H1 (cell line): Measurements from ENCODE around the gene EGFL6. TPM values are rescaled to one million over a fixed set of nuclear protein-coding genes. Genes with fewer than 3 reads are reported as not detected.

Experiments used
- FOSL1 ChIP-seq: IDR thresholded peaks from 2 replicates; pipeline ENCODE4 v1.6.1; 2011; ENCODE audit warnings: mild to moderate bottlenecking, low read depth, low read length, moderate library complexity; ENCODE audit not compliant: insufficient read depth
- NRF1 ChIP-seq: IDR thresholded peaks from 2 replicates; pipeline ENCODE4 v1.6.1; 2011; ENCODE audit warnings: mild to moderate bottlenecking, low read depth, low read length, improper control_type of control experiment
- POLR2A ChIP-seq, 2 experiments: IDR thresholded peaks; 1 replicate in 1 of 2; 2 replicates in 1 of 2; pipeline ENCODE4 v1.6.1; 2011; ENCODE audit warnings: low read depth in 2 of 2, low read length in 2 of 2, mild to moderate bottlenecking in 2 of 2; ENCODE audit errors: control extremely low read depth in 1 of 2
- SIN3A ChIP-seq, 2 experiments: IDR thresholded peaks in 1 of 2; conservative IDR thresholded peaks in 1 of 2; 2 replicates each; pipeline ENCODE4 v1.6.1; 2011 to 2012; ENCODE audit warnings: low read length in 2 of 2, improper control_type of control experiment in 1 of 2, low read depth in 1 of 2, mild to moderate bottlenecking in 1 of 2
- SUZ12 ChIP-seq: fragments of 200-600 bp; sonication (generic); IDR thresholded peaks from 2 replicates; pipeline ENCODE4 v1.6.1; 2012; ENCODE audit warnings: mild to moderate bottlenecking, inconsistent platforms, low read length, moderate library complexity, mixed read lengths
- polyA plus RNA-seq, 7 experiments: library from polyadenylated mRNA; depleted of rRNA in 3 of 7; stranded (reverse) in 5 of 7; unstranded in 2 of 7; fragments of >200 nt in 5 of 7; fragments of 200-250 nt in 2 of 7; gene quantifications; 1 replicate in 5 of 7; 2 replicates in 1 of 7; 4 replicates in 1 of 7; pipeline versions ENCODE4 v1.2.1 to v1.2.3, GENCODE V29; 2011 to 2013; ENCODE audit warnings: missing spikeins in 2 of 7, mixed read lengths in 2 of 7
- total RNA-seq: library from RNA; stranded (reverse); fragmentation: NEBNext Ultra II Directional; extraction: Animal tissue kit (Norgen Biotek cat#: 25700); gene quantifications from 2 replicates; pipeline ENCODE4 v1.2.1, GENCODE V29; 2021
- TF ChIP-seq, protein P1 (sequence below): fragments of 300-600 bp; sonication (generic); IDR thresholded peaks from 2 replicates; pipeline ENCODE4 v1.7.1; 2012; ENCODE audit warnings: low read length, moderate library complexity, mild to moderate bottlenecking, inconsistent platforms; ENCODE audit not compliant: insufficient replicate concordance

Gene EGFL6
- total and polyA plus RNA-seq, 2 of the 8 experiments (the other 6 are each of a cell fraction or from before 2014, with no cell fraction given) = 0.93 to 1.1 TPM

DNA sequence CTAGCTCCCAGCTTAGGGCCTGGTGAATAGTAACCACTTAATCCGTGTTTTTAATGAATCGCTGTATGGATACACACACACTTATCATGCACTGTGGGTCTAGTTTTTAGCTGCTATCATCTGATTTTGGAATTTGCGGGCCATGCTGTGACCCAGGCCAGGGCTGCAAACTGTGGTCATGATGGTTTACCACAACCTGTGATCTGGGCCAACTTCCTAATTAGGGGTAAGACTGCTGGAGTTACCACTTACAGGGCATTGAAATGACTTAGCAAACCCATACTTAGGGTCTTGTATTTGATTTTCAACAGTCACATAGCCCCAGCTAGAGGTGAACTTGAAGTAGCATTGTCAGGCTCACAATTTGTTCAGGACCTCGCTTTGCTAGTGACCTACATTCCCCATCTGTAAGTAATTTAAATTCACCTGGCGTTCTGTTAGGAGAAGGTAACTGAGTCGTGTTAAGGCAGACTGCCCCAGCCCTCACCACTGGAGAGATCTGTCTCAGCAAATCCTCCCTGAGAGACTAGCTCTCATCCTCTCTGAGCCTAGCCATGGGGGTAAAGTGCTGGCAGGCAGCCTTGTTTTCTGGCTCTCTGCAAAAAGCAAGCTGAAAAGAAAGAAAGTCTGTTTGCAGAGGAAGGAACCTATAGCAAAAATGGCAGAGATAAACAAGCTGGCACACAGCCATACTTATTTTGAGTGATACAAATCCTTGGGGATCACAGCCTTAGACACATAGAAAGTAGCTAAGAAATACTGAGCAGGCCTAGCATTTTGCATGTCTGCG, 33.8 kb upstream of the EGFL6 start (continued):
- TF ChIP-seq, protein P1, sequence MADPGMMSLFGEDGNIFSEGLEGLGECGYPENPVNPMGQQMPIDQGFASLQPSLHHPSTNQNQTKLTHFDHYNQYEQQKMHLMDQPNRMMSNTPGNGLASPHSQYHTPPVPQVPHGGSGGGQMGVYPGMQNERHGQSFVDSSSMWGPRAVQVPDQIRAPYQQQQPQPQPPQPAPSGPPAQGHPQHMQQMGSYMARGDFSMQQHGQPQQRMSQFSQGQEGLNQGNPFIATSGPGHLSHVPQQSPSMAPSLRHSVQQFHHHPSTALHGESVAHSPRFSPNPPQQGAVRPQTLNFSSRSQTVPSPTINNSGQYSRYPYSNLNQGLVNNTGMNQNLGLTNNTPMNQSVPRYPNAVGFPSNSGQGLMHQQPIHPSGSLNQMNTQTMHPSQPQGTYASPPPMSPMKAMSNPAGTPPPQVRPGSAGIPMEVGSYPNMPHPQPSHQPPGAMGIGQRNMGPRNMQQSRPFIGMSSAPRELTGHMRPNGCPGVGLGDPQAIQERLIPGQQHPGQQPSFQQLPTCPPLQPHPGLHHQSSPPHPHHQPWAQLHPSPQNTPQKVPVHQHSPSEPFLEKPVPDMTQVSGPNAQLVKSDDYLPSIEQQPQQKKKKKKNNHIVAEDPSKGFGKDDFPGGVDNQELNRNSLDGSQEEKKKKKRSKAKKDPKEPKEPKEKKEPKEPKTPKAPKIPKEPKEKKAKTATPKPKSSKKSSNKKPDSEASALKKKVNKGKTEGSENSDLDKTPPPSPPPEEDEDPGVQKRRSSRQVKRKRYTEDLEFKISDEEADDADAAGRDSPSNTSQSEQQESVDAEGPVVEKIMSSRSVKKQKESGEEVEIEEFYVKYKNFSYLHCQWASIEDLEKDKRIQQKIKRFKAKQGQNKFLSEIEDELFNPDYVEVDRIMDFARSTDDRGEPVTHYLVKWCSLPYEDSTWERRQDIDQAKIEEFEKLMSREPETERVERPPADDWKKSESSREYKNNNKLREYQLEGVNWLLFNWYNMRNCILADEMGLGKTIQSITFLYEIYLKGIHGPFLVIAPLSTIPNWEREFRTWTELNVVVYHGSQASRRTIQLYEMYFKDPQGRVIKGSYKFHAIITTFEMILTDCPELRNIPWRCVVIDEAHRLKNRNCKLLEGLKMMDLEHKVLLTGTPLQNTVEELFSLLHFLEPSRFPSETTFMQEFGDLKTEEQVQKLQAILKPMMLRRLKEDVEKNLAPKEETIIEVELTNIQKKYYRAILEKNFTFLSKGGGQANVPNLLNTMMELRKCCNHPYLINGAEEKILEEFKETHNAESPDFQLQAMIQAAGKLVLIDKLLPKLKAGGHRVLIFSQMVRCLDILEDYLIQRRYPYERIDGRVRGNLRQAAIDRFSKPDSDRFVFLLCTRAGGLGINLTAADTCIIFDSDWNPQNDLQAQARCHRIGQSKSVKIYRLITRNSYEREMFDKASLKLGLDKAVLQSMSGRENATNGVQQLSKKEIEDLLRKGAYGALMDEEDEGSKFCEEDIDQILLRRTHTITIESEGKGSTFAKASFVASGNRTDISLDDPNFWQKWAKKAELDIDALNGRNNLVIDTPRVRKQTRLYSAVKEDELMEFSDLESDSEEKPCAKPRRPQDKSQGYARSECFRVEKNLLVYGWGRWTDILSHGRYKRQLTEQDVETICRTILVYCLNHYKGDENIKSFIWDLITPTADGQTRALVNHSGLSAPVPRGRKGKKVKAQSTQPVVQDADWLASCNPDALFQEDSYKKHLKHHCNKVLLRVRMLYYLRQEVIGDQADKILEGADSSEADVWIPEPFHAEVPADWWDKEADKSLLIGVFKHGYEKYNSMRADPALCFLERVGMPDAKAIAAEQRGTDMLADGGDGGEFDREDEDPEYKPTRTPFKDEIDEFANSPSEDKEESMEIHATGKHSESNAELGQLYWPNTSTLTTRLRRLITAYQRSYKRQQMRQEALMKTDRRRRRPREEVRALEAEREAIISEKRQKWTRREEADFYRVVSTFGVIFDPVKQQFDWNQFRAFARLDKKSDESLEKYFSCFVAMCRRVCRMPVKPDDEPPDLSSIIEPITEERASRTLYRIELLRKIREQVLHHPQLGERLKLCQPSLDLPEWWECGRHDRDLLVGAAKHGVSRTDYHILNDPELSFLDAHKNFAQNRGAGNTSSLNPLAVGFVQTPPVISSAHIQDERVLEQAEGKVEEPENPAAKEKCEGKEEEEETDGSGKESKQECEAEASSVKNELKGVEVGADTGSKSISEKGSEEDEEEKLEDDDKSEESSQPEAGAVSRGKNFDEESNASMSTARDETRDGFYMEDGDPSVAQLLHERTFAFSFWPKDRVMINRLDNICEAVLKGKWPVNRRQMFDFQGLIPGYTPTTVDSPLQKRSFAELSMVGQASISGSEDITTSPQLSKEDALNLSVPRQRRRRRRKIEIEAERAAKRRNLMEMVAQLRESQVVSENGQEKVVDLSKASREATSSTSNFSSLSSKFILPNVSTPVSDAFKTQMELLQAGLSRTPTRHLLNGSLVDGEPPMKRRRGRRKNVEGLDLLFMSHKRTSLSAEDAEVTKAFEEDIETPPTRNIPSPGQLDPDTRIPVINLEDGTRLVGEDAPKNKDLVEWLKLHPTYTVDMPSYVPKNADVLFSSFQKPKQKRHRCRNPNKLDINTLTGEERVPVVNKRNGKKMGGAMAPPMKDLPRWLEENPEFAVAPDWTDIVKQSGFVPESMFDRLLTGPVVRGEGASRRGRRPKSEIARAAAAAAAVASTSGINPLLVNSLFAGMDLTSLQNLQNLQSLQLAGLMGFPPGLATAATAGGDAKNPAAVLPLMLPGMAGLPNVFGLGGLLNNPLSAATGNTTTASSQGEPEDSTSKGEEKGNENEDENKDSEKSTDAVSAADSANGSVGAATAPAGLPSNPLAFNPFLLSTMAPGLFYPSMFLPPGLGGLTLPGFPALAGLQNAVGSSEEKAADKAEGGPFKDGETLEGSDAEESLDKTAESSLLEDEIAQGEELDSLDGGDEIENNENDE = no peak
- TF ChIP-seq NRF1 = no peak
- TF ChIP-seq FOSL1 = no peak
- no peak for TF ChIP-seq POLR2A (IDR thresholded peaks at IDR 0.05; ENCODE audit: control extremely low read depth in 1 of 2, low read depth in 2 of 2, low read length in 2 of 2)
- TF ChIP-seq SUZ12 = no peak
- TF ChIP-seq SIN3A (conservative IDR thresholded peaks at IDR 0.05 in 1 of 2, IDR thresholded peaks at IDR 0.05 in 1 of 2; ENCODE audit: low read depth in 1 of 2, low read length in 2 of 2) = no peak
